IPS-11a (cell line): Measurements from ENCODE around the gene ST3GAL4.

ENCODE experiments used
- H3K4me3 ChIP-seq: one replicate; pipeline ENCODE4 v1.5.1; 2013; ENCODE audit warnings: low read depth, low read length, control low read depth

Gene ST3GAL4

GRCh38 chr11:126419801-126420697 is 64.6 kb downstream of the ST3GAL4 start:
- no peak overlapping the region for H3K4me3 ChIP-seq

- no peak overlapping the region for H3K4me3 ChIP-seq
These were observed 65.3 kb downstream of the ST3GAL4 start for GRCh38 chr11:126420698-126421256.

GRCh38 chr11:126421271-126421671 is 65.8 kb downstream of the ST3GAL4 start:
- no peak overlapping the region for H3K4me3 ChIP-seq

- H3K4me3 ChIP-seq = no peak overlapping the region
These were observed 67.0 kb downstream of the ST3GAL4 start for GRCh38 chr11:126422446-126422845.

- H3K4me3 ChIP-seq = no peak overlapping the region
These were observed 67.7 kb downstream of the ST3GAL4 start for GRCh38 chr11:126423154-126423553.

- H3K4me3 ChIP-seq = no peak overlapping the region
These were observed 68.3 kb downstream of the ST3GAL4 start for GRCh38 chr11:126423743-126424142.

- no peak overlapping the region for H3K4me3 ChIP-seq
These were observed 69.1 kb downstream of the ST3GAL4 start for GRCh38 chr11:126424471-126425039.

GRCh38 chr11:126426106-126426505 is 70.6 kb downstream of the ST3GAL4 start:
- H3K4me3 ChIP-seq = no peak overlapping the region

GRCh38 chr11:126426820-126427749 is 71.6 kb downstream of the ST3GAL4 start:
- H3K4me3 ChIP-seq = no peak overlapping the region

GRCh38 chr11:126430581-126431335 is 75.3 kb downstream of the ST3GAL4 start:
- no peak overlapping the region for H3K4me3 ChIP-seq

GRCh38 chr11:126431401-126432064 is 76.0 kb downstream of the ST3GAL4 start:
- no peak overlapping the region for H3K4me3 ChIP-seq

- no peak overlapping the region for H3K4me3 ChIP-seq
These were observed 76.6 kb downstream of the ST3GAL4 start for GRCh38 chr11:126432065-126432461.

- no peak overlapping the region for H3K4me3 ChIP-seq
These were observed 77.0 kb downstream of the ST3GAL4 start for GRCh38 chr11:126432525-126432924.

GRCh38 chr11:126433244-126433846 is 77.9 kb downstream of the ST3GAL4 start:
- no peak overlapping the region for H3K4me3 ChIP-seq

GRCh38 chr11:126433989-126434949 is 78.8 kb downstream of the ST3GAL4 start:
- no peak overlapping the region for H3K4me3 ChIP-seq

GRCh38 chr11:126434950-126435335 is 79.5 kb downstream of the ST3GAL4 start:
- H3K4me3 ChIP-seq = no peak overlapping the region

- no peak overlapping the region for H3K4me3 ChIP-seq
These were observed 80.8 kb downstream of the ST3GAL4 start for GRCh38 chr11:126436209-126436755.

- no peak overlapping the region for H3K4me3 ChIP-seq
These were observed 82.2 kb downstream of the ST3GAL4 start for GRCh38 chr11:126437731-126438130.
